Measurements from ENCODE around the gene IRGC.
"Not testable (repeated sequence)": the region's sequence is repeated elsewhere in the genome, so short reads cannot be mapped to it uniquely, and the experiment has no call there.

Gene IRGC
- 0 reads per million in 2 donors for total RNA-seq

DNA sequence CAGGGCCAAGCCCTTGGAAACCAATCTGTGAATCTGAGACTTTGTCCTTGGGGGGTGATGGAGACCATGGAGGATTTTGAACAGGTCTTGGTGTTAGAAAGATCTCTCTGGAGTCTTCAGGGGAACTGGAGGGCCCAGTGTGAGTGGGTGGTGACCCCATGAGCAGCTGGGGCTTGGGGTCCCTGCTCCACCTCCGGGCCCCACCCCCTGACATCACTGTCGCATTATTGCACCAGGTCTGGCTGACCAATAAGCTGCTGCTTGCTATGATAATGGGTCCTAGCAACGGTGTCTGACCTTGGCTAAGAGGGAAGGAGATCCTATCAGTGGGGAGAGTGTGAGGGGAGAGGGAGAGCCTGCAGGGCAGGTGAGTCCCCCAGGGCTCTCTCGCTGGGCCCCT is at the start of gene IRGC:
Gene IRGC (plus strand): TSS at position 301 of the 400 bp plus-strand sequence. CDS start 2,483 bp downstream, outside the sequence.
- DNase-seq = no peak

DNA sequence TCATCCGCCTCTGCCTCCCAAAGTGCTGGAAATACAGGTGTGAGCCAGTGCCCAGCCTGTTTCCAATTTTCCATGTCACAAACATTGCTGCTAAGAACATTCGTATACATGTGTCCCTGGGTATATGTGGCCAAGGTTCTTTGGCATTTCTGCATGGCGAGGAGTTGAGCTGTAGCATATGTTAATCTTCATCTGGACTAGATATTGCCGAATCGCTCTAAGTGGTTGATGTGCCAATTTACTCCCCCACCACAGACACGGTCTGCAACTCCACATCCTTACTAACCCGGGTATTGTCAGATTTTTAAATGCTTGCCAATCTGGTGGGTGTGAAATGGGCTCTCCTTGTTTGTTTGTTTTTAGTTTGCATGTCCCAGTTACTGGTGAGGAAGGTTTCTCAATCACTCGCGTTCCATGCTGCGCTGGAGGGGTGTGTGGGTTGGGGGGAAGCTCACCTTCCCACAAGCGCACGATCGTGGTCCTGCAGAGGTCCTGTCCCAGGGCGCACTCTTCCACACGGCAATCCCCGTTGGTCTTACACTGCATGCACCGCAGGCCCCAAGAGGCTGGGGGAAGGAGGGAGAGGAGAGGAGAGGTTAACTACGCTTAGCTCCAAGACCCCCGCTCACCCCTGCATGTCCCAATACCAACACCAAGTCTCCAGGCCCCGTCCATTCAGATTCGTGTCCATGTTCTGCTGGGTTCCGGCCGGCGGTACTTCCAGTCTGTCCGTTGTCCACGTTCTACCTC is 48.6 kb upstream of the IRGC start:
- no peak for DNase-seq

DNA sequence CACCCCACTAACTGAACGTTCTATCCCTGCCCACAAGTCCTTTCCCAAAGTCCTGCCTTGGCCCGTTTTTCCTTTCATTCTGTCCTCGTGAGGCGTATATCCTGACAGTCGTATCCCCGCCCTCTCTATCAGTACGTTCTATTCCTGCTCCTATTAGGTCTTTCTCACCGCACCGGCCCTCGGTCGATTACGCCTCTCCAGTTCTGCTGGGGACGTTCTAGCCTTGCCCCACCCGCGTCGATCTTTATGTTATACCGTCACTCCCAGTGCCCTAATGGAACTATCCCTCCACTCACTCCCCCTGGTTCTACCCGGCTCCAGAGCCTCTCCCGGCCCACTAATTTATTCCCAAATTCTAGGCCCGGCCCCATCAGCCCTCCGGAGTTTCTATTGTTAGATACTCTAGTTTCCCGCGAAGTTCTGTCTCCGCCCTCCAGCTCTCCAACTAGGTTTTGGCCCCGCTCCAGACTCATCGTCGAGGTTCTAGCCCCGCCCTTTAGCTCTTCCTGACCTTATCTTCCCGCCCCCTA is 47.9 kb upstream of the IRGC start:
- no peak for DNase-seq

DNA sequence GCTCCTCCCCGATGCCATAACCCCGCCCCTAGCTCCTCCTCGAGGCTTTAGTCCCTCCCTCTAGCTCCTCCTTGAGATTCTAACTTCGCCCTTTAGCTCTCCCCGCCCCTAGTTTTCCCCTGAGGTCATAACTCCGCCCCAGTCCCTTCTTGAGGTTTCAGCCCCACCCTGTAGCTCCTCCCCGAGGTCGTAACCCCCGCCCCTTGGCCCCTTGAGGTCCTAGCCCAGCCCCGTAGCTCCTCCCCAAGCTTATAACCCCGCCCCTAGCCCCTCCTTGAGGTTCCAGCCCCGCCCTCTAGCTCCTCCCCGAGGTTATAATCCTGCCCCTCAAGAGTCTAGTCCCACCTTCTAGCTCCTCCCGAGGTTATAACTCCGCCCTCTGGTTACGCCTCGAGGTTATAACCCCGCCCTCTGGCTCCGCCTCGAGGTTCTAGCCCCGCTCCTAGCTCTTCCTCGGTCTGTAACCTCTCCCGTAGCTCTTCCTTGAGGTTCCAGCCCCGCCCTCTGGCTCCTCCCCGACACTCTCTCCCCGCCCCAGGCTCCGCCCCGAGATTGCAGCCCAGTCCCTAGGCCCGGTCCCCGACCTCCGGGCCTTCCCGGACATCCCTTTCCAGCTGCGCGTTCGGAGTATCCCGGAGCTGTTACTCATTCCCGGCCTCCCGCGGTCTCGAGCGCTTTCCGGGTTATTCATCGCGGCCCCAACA is 47.3 kb upstream of the IRGC start:
- peak; percentile 99 for DNase-seq

DNA sequence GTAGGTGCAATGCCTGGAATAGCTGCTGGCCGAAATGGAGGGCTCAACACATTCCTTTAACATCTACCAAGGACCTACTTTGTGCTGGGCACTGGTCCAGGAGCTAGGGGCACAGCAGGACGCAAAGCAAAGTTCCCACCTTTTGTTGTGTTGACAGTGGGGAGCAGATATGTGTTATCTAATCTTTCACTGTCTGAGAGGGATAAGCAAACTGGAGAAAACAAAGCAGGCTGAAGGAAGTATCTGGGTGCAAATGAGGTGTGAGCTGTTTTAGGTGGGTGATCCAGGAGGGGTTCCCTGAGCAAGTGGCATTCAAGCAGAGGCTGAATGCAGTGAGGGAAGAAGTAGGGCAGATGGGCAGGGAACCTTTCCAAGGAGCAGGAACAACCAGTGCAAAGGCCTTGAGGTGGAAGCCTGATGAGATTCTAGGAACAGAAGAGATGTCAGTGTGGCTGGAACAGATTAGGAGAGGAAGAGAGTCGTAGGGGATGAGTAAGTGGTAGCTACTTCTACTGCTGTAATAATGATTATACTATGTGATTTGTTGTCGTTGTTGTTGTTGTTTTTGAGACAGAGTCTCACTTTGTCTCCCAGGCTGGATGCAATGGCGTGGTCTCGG is 43.7 kb upstream of the IRGC start:
- no peak for DNase-seq

DNA sequence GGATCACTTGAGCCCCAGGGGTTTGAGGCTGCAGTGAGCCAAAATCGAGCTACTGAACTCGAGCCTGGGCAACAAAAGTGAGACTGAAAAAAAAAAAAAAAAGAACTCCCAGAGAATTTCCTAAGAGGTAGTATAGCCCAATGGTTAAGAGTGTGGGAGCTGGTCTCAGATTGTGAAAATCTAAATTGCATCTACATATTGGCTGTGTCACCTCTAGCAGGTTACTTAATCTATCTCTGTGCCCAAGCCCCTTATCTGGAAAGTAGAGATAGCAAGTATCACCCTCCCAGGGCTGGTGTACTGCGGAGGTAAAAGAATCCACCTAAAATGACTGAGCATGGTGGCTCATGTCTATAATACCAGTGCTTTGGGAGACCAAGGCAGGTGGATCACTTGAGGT is 42.2 kb upstream of the IRGC start:
- no peak for DNase-seq

- no peak for DNase-seq
Observed at GRCh38 chr19:43674183-43674582, 41.7 kb upstream of the IRGC start.

GRCh38 chr19:43674596-43674995 is 41.3 kb upstream of the IRGC start:
- DNase-seq = no peak

DNA sequence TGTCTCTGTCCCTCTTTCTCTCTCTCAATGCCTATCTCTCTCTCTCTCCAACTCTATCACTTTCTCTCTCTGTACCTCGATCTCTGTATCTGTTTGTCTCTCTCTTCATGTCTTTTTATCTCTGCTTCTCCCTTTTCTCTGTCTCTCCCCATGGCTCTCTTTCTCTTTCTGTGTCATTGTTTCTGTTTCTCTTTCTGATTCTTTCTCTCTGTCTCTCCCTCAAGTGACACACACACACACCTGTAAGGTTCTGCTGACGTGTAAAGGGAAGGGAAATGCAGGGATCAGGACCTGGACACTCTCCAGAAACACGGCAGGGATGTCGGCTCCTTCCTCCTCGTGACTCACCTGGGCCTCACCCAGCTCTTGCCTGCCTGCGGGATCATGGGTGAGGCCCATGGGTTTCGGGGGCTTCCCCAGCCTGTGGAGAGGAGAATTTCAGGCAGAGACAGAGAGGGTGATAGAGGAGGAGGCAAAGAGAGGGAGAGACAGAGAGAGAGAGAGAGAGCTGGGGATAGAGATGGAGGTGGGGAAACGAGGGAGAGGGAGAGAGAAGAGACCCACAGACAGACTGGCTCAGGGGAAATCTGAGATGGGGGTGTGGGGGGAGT is 40.5 kb upstream of the IRGC start:
- no peak for DNase-seq

GRCh38 chr19:43675906-43676305 is 40.0 kb upstream of the IRGC start:
- DNase-seq = no peak

DNA sequence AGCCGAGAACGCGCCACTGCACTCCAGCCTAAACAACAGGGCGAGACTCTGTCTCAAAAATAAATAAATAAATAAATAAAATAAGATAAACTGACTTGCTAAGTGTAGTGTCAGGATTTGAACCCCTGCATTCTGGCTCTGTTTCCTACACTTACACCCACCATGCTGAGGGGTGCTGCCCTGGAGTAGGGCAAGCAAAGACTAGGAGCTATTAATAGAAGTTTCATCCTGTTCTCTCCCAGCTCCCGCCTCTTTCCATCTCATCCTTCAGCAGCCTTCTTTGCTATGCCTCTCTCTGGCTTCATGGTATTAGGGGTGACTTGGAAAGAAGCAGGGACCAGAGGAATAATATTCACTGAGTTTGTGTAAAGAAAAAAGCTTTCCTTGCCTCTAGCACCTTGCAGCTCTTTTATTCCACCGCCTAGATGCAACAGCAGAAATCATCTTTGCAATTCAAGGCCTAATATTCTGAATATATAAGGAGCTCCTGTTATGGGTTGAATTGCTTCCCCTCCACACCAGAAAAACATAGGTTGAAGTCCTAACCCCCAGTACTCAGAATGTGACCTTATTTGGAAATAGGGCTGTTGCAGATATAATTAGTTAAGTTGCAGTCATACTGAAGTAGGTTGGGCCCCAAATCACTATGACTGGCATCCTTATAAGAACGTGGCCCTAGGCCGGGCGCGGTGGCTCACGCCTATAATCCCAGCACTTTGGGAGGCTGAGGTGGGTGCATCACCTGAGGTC is 37.2 kb upstream of the IRGC start:
- DNase-seq = no peak

DNA sequence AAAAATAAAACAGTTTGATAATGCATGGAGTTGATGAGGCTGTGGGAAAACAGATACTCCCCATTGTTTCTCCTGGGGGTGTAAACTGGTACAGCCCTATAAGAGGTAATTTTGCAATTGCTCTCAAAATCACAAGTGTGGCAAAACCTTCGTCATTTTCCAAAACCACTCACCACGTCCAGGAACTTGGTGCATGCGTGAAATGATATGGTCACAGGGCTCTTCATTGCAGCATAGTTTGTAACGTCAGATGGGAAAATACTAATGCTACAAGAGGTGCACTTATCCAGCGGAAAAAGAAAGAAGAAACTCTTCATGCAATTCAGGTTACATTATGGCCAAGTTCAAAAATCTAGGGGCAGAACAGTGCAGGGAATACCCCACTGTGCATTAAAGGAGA is 34.1 kb upstream of the IRGC start:
- no peak for DNase-seq

GRCh38 chr19:43682269-43682668 is 33.6 kb upstream of the IRGC start:
- not testable (repeated sequence) for DNase-seq

GRCh38 chr19:43682824-43683661 is 32.8 kb upstream of the IRGC start:
- no peak for DNase-seq

DNA sequence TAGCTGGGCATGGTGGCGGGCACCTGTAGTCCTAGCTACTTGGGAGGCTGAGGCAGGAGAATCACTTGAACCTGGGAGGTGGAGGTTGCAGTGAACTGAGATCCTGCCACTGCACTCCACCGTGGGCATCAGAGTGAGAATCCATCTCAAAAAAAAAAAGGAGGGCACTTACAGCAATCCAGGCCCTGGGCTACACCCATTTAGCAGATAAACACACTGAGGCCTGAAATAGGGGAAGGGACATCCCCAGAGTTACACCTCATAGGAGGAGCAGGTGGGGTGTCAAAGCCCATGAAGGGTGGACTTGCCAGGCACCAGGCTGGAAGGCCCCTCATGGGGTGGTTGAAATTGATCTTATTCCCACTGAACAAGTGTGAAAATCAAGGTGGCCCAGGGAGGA is 32.0 kb upstream of the IRGC start:
- DNase-seq = no peak

DNA sequence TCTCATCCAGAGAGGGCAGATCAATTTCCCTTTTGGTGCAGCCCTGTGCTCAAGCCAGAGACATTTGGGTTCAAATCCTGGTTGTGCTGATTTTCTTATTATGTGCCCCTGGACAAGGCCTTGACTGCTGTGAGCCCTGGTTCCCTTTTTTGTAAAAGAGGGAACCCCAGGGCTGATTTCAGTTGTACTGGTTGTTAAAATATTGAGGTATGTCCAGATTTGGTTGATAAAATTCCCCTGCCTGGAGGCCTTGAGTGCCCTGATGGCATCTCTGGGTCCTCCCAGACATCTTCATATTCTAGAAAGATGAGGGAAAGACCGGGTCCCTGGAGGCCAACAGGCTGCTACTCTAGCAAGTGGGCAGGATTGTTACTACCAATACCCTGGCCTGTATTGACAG is 31.6 kb upstream of the IRGC start:
- no peak for DNase-seq

DNA sequence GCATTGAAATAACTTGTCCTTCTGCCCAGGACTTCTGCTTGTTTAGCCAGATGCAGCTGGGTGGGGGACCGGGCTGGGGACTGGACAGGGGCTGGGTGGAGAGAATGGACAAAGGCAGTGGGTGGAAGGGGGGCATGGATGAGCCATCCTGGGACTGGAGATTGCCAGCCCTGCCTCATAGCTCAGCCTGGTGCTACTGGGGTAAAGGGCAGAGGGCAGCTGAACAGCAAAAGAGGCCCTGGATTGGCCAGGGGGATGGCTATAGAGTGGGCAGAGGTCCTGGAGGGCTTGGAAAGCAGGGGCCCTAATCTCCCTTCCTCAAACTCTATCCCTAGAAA is 28.2 kb upstream of the IRGC start:
- no peak for DNase-seq

- no peak for DNase-seq
Observed at GRCh38 chr19:43688059-43688701, 27.7 kb upstream of the IRGC start.

- DNase-seq = no peak
Observed at GRCh38 chr19:43690444-43690843, 25.4 kb upstream of the IRGC start.

- no peak for DNase-seq
Observed at GRCh38 chr19:43690890-43691289, 25.0 kb upstream of the IRGC start.

DNA sequence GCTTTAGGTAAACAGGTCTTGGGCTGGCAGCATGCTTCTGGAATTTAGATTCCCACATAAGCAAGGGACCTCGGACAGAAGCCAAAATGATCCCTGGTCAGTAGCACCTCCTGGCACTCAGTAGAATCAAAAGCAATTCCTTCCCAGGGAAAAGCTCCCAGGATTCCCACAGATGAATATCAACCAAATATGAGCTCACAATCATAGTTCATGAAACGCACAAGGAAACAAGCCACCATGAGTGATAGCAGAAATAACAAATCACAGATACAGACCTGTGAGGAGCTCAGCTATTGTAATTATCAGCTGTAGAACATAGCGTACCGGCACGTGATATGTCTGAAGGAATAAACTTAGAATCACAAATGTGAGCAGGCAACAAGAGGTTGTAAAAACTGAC is 24.1 kb upstream of the IRGC start:
- no peak for DNase-seq
